Mesendoderm (in vitro differentiated cells): ENCODE measurements around the gene GALK2.

Experiments used
- DNase-seq: peaks from one replicate; pipeline ENCODE4 v3.0.0; 2013
- H2AK5ac ChIP-seq: 2 replicates; pipeline ENCODE4 v1.6.1; 2013; ENCODE audit warnings: low read length, inconsistent platforms
- H2BK120ac ChIP-seq: 2 replicates; pipeline ENCODE4 v1.6.1; 2013; ENCODE audit warnings: low read depth, mild to moderate bottlenecking, low read length, moderate library complexity, mixed read lengths
- H2BK15ac ChIP-seq: replicated peaks from 2 replicates; pipeline ENCODE4 v1.6.1; 2013; ENCODE audit warnings: low read depth, mild to moderate bottlenecking, moderate library complexity
- H2BK5ac ChIP-seq: 2 replicates; pipeline ENCODE4 v1.6.1; 2013; ENCODE audit warnings: low read length, inconsistent platforms
- H3K18ac ChIP-seq: 2 replicates; pipeline ENCODE4 v1.6.1; 2013; ENCODE audit warnings: mild to moderate bottlenecking, low read length, mixed read lengths
- H3K23ac ChIP-seq: one replicate; pipeline ENCODE4 v1.6.1; 2013; ENCODE audit warnings: low read length
- H3K27ac ChIP-seq: 2 replicates; pipeline ENCODE4 v1.5.1; 2013; ENCODE audit warnings: low read depth, mild to moderate bottlenecking, inconsistent platforms, low read length, moderate library complexity
- H3K27me3 ChIP-seq: 2 replicates; pipeline ENCODE4 v1.6.1; 2013; ENCODE audit warnings: low read length, control low read depth, mild to moderate bottlenecking, inconsistent platforms; ENCODE audit not compliant: insufficient read depth, poor library complexity
- H3K36me3 ChIP-seq: 2 replicates; pipeline ENCODE4 v1.6.1; 2013; ENCODE audit warnings: low read length, inconsistent platforms; ENCODE audit not compliant: control insufficient read depth, insufficient read depth
- H3K4ac ChIP-seq: one replicate; pipeline ENCODE4 v1.6.1; 2013; ENCODE audit warnings: low read depth, mild to moderate bottlenecking, low read length, moderate library complexity
- H3K4me1 ChIP-seq: 2 replicates; pipeline ENCODE4 v1.6.1; 2013; ENCODE audit warnings: low read depth, low read length, inconsistent platforms; ENCODE audit not compliant: control insufficient read depth
- H3K4me2 ChIP-seq: 2 replicates; pipeline ENCODE4 v1.6.1; 2013; ENCODE audit warnings: low read length
- H3K4me3 ChIP-seq: 2 replicates; pipeline ENCODE4 v1.5.1; 2013; ENCODE audit warnings: mild to moderate bottlenecking, low read length
- H3K56ac ChIP-seq: one replicate; pipeline ENCODE4 v1.6.1; 2013; ENCODE audit warnings: low read length
- H3K79me1 ChIP-seq: 2 replicates; pipeline ENCODE4 v1.6.1; 2013; ENCODE audit warnings: low read length, inconsistent platforms
- H3K79me2 ChIP-seq: 2 replicates; pipeline ENCODE4 v1.6.1; 2013; ENCODE audit warnings: mild to moderate bottlenecking, low read length; ENCODE audit not compliant: control insufficient read depth, insufficient read depth
- H3K9ac ChIP-seq: 2 replicates; pipeline ENCODE4 v1.6.1; 2013; ENCODE audit warnings: low read length, inconsistent platforms
- H4K5ac ChIP-seq: one replicate; pipeline ENCODE4 v1.6.1; 2013; ENCODE audit warnings: low read length
- H4K8ac ChIP-seq: one replicate; pipeline ENCODE4 v1.6.1; 2013; ENCODE audit warnings: low read depth, mild to moderate bottlenecking, control low read depth, low read length, moderate library complexity
- WGBS: extraction: QIAGEN DNeasy Blood & Tissue Kit; methylation state at CpG from one replicate; pipeline ENCODE4 v1.1.7; 2013; ENCODE audit warnings: low lambda C conversion rate, missing lambda C conversion rate; ENCODE audit not compliant: insufficient coverage; ENCODE audit errors: extremely low coverage; 5-methylcytosine and 5-hydroxymethylcytosine counted together

Gene GALK2

GRCh38 chr15:49154359-49154758 lies 15.7 kb upstream of the GALK2 start:
- Histone ChIP-seq H3K27me3 (no peaks in the 10 kb centered on the region), H3K4me3 (no peak overlapping the region), H3K79me1 (no peaks in the 10 kb centered on the region), H3K27ac (no peak overlapping the region), H4K8ac (no peak overlapping the region), H2BK5ac (no peak overlapping the region), H4K5ac (no peak overlapping the region), H3K9ac (peak overlapping the region; percentile 92), H3K56ac (no peak overlapping the region), H2BK120ac (no peak overlapping the region), H2AK5ac (no peak overlapping the region), H3K4ac (no peak overlapping the region), H3K4me2 (peak overlapping the region; percentile 63), H3K18ac (no peak overlapping the region), H3K23ac (no peak overlapping the region), H3K36me3 (no peaks in the 10 kb centered on the region), H2BK15ac (no peak overlapping the region), H3K79me2 (peaks cover 41% of the 10 kb centered on the region), H3K4me1 (no peaks in the 10 kb centered on the region)
- DNase-seq, result no peak
- whole genome bisulfite sequencing, result 100% methylated on average over 1 of the region's 8 CpGs

- Histone ChIP-seq H2BK15ac (no peak overlapping the region), H3K18ac (no peak overlapping the region), H4K5ac (no peak overlapping the region), H3K36me3 (no peaks in the 10 kb centered on the region), H3K4ac (peak overlapping the region; percentile 38), H3K27me3 (no peaks in the 10 kb centered on the region), H3K79me2 (peaks cover 38% of the 10 kb centered on the region), H2BK5ac (no peak overlapping the region), H3K56ac (peak overlapping the region; percentile 89), H3K4me1 (no peaks in the 10 kb centered on the region), H3K4me3 (peak overlapping the region; percentile 89), H3K9ac (peak overlapping the region; percentile 92), H4K8ac (no peak overlapping the region), H2AK5ac (no peak overlapping the region), H3K27ac (no peak overlapping the region), H3K4me2 (peak overlapping the region; percentile 63), H2BK120ac (no peak overlapping the region), H3K79me1 (no peaks in the 10 kb centered on the region), H3K23ac (no peak overlapping the region)
- no CpG with 5 or more reads among the region's 7 CpGs for WGBS
- no peak for DNase-seq
Observed at GRCh38 chr15:49154799-49155109, 15.3 kb upstream of the GALK2 start.

- H3K79me1 ChIP-seq, result no peaks in the 10 kb centered on the region
- no peak within 1 kb of the TSS for H4K8ac ChIP-seq
- peak within 1 kb of the TSS; percentile 92 for H3K9ac ChIP-seq
- peak within 1 kb of the TSS; percentile 70 for H3K18ac ChIP-seq
- H2BK120ac ChIP-seq, result no peak within 1 kb of the TSS
- peak within 1 kb of the TSS; percentile 91 for H3K4me3 ChIP-seq
- peak; percentile 99 for DNase-seq
- no peak within 1 kb of the TSS for H4K5ac ChIP-seq
- no CpG with 5 or more reads among the region's 46 CpGs for WGBS
- H3K56ac ChIP-seq, result peak within 1 kb of the TSS; percentile 92
- H2BK15ac ChIP-seq, result no peak within 1 kb of the TSS
- no peaks in the 10 kb centered on the region for H3K27me3 ChIP-seq
- peak within 1 kb of the TSS; percentile 17 for H2BK5ac ChIP-seq
- H2AK5ac ChIP-seq, result no peak within 1 kb of the TSS
- no peaks in the 10 kb centered on the region for H3K36me3 ChIP-seq
- H3K23ac ChIP-seq, result no peak within 1 kb of the TSS
- peak within 1 kb of the TSS; percentile 38 for H3K4ac ChIP-seq
- H3K79me2 ChIP-seq, result peaks cover 37% of the 10 kb centered on the region
- H3K4me1 ChIP-seq, result no peaks in the 10 kb centered on the region
- H3K27ac ChIP-seq, result no peak within 1 kb of the TSS
- H3K4me2 ChIP-seq, result peak within 1 kb of the TSS; percentile 76
Observed at GRCh38 chr15:49155110-49155833, 14.8 kb upstream of the GALK2 start, which contains the start of gene COPS2. Gene COPS2, minus strand, starts transcription at chr15:49155599. Its CDS starts 21 bp downstream, at chr15:49155578.

GRCh38 chr15:49155834-49156627 lies 14.0 kb upstream of the GALK2 start:
- peak; percentile 44 for DNase-seq

GRCh38 chr15:49163678-49164077 lies 6.4 kb upstream of the GALK2 start:
- H3K4ac ChIP-seq, result no peak overlapping the region
- no peak overlapping the region for H3K23ac ChIP-seq
- no CpG with 5 or more reads among the region's 1 CpG for WGBS
- no peak overlapping the region for H3K9ac ChIP-seq
- no peaks in the 10 kb centered on the region for H3K27me3 ChIP-seq
- DNase-seq, result no peak
- H2AK5ac ChIP-seq, result no peak overlapping the region
- no peak overlapping the region for H2BK15ac ChIP-seq
- no peak overlapping the region for H2BK5ac ChIP-seq
- H3K27ac ChIP-seq, result no peak overlapping the region
- H3K4me3 ChIP-seq, result no peak overlapping the region
- no peaks in the 10 kb centered on the region for H3K36me3 ChIP-seq
- no peak overlapping the region for H4K8ac ChIP-seq
- no peak overlapping the region for H2BK120ac ChIP-seq
- no peak overlapping the region for H4K5ac ChIP-seq
- H3K18ac ChIP-seq, result no peak overlapping the region
- no peaks in the 10 kb centered on the region for H3K4me1 ChIP-seq
- no peak overlapping the region for H3K4me2 ChIP-seq
- no peaks in the 10 kb centered on the region for H3K79me2 ChIP-seq
- H3K79me1 ChIP-seq, result no peaks in the 10 kb centered on the region
- no peak overlapping the region for H3K56ac ChIP-seq

More at GRCh38 chr15:49155834-49156627, 14.0 kb upstream of the GALK2 start:
- Histone ChIP-seq H3K79me2 (peaks cover 31% of the 10 kb centered on the region), H3K27ac (no peak overlapping the region), H3K18ac (no peak overlapping the region), H3K4me1 (no peaks in the 10 kb centered on the region), H2BK120ac (no peak overlapping the region), H4K8ac (no peak overlapping the region), H3K4me3 (peak overlapping the region; percentile 91), H3K23ac (no peak overlapping the region), H2BK15ac (no peak overlapping the region), H3K9ac (peak overlapping the region; percentile 87), H4K5ac (no peak overlapping the region), H3K79me1 (no peaks in the 10 kb centered on the region), H3K36me3 (no peaks in the 10 kb centered on the region), H2AK5ac (no peak overlapping the region), H2BK5ac (no peak overlapping the region), H3K4ac (no peak overlapping the region), H3K27me3 (no peaks in the 10 kb centered on the region), H3K4me2 (peak overlapping the region; percentile 76), H3K56ac (peak overlapping the region; percentile 92)
- no CpG with 5 or more reads among the region's 26 CpGs for WGBS
